ENCODE results near the gene NT5DC2.

Gene NT5DC2

GRCh38 chr3:52524258-52524751, 9.4 kb downstream of the NT5DC2 start:
- no peak for DNase-seq

GRCh38 chr3:52523386-52524257, 10.0 kb downstream of the NT5DC2 start:
- DNase-seq: no peak

DNA sequence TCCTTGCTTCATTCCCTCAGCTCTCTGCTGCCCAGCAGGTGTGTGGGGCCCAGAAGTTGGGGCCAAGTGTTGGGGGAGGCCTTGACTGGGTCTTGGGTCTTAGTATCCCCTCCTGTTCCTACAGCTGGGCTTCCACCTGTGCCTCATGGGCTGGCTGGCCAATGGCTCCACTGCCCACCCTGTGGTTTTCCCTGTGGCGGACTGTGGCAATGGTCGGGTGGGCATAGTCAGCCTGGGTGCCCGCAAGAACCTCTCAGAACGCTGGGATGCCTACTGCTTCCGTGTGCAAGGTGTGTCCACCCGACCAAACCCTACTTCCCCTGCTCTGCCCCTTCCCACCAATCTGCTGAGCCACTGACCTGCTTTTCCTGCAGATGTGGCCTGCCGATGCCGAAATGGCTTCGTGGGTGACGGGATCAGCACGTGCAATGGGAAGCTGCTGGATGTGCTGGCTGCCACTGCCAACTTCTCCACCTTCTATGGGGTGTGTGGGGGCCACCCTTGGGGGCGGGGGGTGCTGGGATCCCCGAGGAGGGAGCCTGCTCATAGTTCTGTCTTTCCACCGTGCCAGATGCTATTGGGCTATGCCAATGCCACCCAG, 10.9 kb downstream of the NT5DC2 start:
- no peak for DNase-seq

DNA sequence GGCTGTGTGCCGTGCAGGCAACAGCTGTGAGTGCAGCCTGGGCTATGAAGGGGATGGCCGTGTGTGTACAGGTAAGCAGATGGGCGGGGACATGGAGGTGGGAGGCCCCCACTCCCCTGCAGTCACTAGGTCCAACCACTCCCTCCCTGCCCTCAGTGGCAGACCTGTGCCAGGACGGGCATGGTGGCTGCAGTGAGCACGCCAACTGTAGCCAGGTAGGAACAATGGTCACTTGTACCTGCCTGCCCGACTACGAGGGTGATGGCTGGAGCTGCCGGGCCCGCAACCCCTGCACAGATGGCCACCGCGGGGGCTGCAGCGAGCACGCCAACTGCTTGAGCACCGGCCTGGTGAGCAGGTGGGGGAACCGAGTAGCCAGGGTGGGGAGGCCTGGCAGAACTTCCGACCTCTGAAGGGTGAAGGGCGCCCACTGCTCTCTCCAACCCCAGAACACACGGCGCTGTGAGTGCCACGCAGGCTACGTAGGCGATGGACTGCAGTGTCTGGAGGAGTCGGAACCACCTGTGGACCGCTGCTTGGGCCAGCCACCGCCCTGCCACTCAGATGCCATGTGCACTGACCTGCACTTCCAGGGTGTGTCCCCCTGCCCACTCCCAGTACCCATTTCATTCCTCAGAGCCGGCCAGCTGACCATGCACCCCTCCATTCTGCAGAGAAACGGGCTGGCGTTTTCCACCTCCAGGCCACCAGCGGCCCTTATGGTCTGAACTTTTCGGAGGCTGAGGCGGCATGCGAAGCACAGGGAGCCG, 11.6 kb downstream of the NT5DC2 start:
- DNase-seq: no peak

- no peak for DNase-seq
Measured at GRCh38 chr3:52521488-52521824, 12.2 kb downstream of the NT5DC2 start.

- DNase-seq: no peak
Measured at GRCh38 chr3:52520716-52521487, 12.8 kb downstream of the NT5DC2 start.

- no peak for DNase-seq
Measured at GRCh38 chr3:52520141-52520667, 13.5 kb downstream of the NT5DC2 start.

DNA sequence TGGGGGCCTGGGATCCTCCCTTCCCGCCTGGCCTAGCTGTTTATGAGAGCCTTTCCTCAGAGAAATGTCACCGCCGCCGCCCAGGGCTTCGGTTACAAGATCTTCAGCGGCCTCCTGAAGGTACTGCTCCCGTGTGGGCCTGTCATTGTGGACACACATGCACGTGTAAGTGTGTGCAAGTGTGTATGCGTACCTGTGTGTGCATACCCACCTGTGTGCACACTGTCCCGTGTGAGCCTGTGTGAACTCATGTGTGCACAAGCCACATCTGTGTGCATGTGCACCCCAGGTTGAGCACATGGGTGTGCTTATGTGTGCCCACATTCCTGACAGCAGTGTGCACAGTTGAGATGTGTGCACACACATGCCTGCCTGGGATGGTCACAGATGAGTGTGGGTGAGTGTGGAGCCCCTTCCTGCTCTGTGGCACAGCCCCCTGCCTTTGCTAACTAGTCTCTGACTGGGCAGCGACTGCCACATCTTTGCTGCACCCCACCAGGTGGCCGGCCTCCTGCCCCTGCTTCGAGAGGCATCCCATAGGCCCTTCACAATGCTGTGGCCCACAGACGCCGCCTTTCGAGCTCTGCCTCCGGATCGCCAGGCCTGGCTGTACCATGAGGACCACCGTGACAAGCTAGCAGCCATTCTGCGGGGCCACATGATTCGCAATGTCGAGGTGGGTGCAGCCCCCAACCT, 14.1 kb downstream of the NT5DC2 start:
- no peak for DNase-seq

GRCh38 chr3:52518723-52519444, 14.8 kb downstream of the NT5DC2 start:
- no peak for DNase-seq

DNA sequence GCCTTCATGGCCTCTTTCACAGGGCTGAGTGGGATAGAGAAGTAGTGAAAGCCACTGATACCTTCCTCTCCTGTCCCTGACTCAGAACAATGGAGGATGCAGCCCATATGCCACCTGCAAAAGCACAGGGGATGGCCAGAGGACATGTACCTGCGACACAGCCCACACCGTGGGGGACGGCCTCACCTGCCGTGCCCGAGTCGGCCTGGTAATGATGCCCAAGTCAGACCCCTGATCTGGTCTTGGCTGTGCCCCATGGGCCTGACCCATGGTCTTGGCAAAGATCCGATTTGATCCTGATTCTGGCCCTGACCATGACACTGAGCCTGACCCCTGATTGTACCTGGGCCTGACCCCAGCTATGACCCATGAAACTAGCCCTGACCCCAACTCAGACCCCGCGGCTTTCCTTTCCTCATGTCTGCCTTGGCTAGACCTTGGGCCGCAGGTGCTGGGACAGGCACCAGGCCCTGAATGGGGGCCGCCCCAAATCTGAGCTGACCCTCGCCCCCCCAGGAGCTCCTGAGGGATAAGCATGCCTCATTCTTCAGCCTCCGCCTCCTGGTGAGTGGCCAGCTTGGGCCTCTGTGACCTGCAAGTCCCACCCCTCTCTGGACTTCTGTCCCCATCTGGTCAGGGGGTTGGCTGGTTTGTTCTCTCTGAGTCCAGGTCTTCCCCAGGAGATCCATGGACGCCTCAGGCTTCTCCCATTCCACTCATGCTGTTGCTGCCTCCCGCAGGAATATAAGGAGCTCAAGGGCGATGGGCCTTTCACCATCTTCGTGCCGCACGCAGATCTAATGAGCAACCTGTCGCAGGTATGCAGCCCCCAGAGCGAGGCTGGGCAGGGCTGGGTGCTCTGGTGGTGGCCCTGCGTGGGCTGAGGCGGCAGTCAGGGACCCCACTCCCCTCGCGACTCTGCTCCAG, 15.6 kb downstream of the NT5DC2 start:
- no peak for DNase-seq

- no peak for DNase-seq
Measured at GRCh38 chr3:52516509-52517195, 17.0 kb downstream of the NT5DC2 start.

DNA sequence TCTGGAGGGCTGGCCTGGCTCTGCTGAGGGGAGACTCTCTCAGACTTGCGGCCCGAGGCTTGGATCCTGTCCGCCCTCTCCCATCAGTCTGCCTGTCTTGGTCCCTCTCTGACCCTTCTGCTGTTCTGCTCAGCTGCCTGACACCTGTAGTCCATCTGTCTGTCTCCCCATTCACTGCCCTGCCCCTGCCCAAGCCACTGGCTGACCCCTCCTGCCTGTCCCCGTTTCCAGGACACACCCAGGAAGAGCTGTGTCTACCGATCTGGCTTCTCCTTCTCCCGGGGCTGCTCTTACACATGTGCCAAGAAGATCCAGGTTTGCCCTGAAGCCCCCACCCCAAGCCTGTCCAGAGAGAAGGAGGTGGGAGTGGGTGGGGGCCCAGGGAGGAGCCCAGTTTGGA, 18.5 kb downstream of the NT5DC2 start:
- DNase-seq: no peak

GRCh38 chr3:52514576-52514975, 19.1 kb downstream of the NT5DC2 start:
- DNase-seq: no peak

DNA sequence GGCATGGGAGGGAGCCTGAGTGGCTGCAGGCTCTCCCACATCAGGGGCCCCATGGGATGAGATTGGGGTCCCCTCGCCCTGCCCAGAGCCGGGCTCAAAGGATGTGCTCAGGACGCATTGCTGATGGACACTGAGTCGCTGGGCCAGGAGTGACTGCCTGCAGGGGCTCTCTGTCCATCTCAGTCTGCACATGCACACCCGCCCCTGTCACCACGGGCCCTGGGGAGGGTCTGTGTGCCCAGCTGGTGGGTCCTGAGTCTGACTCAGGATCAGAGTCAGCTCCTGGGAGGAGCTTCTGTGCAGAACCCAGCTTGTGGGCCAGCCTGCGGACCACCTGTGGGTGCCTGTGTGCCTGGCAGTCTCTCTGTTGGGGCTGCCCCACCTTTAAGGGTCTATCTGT, 20.4 kb downstream of the NT5DC2 start:
- DNase-seq: no peak

DNA sequence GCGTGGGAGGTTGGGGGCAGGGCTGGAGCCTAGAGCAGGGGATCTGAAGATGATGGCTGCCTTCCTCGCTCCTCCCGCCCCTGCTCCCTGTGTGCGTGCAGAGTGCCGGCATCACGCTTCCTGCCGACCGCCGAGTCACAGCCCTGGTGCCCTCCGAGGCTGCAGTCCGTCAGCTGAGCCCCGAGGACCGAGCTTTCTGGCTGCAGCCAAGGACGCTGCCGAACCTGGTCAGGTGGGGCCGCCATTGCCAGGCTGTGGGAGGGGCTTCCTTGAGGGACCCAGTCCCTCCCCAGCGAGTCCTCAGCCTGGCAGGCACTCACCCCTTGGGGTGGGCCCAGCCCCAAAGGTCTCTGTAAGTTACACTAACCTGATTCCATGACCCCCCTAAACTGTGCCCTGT, 20.9 kb downstream of the NT5DC2 start:
- no peak for DNase-seq

DNA sequence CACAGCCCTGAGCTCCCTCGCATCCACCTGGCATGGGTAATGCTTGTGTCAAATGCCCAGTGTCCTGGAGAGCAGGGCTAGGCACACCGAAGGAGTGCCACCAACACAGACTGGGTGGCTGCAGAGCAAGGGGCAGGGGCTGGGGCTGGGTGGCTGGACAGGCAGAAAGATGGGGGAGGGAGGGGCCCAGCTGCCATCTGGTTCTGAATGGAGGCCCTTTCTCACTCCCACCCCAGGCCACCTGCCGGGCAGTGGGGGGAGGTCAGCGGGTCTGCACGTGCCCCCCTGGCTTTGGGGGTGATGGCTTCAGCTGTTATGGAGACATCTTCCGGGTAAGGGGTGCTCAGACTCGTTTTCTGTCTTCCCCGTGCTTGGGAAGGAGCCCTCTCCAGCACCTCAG, 21.6 kb downstream of the NT5DC2 start:
- no peak for DNase-seq

DNA sequence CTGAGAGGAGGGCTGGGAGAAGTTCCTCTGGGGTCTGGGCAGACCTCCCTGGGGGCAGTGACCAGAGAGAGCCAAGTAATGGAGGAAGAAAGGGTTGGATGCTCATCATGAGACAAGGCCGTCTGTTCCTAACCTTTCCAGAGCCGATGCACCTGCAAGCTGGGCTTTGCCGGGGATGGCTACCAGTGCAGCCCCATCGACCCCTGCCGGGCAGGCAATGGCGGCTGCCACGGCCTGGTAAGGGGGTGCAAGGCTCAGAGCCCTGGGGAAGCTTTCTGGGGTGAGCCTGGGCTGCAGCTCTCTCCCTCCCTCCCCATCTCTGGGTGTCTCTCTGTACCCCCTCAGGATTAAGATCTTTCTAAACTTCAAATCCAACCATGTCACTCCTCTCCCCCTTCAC, 22.1 kb downstream of the NT5DC2 start:
- no peak for DNase-seq

- no peak for DNase-seq
Measured at GRCh38 chr3:52509753-52510328, 23.8 kb downstream of the NT5DC2 start.

GRCh38 chr3:52507359-52507758, 26.3 kb downstream of the NT5DC2 start:
- no peak for DNase-seq

All from NCI-H146 (cell line).